SIG-M5 (cell line): Measurements from ENCODE around the gene FAM219B.
"Not testable (repeated sequence)": the region's sequence is repeated elsewhere in the genome, so short reads cannot be mapped to it uniquely, and the experiment has no call there.

ENCODE experiments used
- DNase-seq: peaks from one replicate; lab custom pipeline; 2025; lab: John Stamatoyannopoulos, UW

Gene FAM219B

GRCh38 chr15:74903676-74904075 lies 3.0 kb downstream of the FAM219B start:
- DNase-seq = no peak

GRCh38 chr15:74902295-74903075 lies 4.2 kb downstream of the FAM219B start:
- no peak for DNase-seq

GRCh38 chr15:74901612-74902063 lies 5.0 kb downstream of the FAM219B start:
- no peak for DNase-seq

- DNase-seq = no peak
These were observed 9.3 kb downstream of the FAM219B start for GRCh38 chr15:74897300-74897701.

- no peak for DNase-seq
These were observed 10.3 kb downstream of the FAM219B start for GRCh38 chr15:74896316-74896715.

- no peak for DNase-seq
These were observed 10.8 kb downstream of the FAM219B start for GRCh38 chr15:74895830-74896229.

GRCh38 chr15:74894383-74894782 lies 12.3 kb downstream of the FAM219B start:
- not testable (repeated sequence) for DNase-seq

- no peak for DNase-seq
These were observed 13.0 kb downstream of the FAM219B start for GRCh38 chr15:74893627-74894026.

GRCh38 chr15:74892931-74893330 lies 13.7 kb downstream of the FAM219B start:
- DNase-seq = no peak

GRCh38 chr15:74892313-74892712 lies 14.3 kb downstream of the FAM219B start:
- no peak for DNase-seq

- DNase-seq = no peak
These were observed 15.2 kb downstream of the FAM219B start for GRCh38 chr15:74891469-74891868.

- no peak for DNase-seq
These were observed 16.0 kb downstream of the FAM219B start for GRCh38 chr15:74890665-74890960.

- DNase-seq = peak; percentile 24
These were observed 16.6 kb downstream of the FAM219B start, which contains the start of gene MPI for GRCh38 chr15:74889883-74890664. TSS of gene MPI (plus strand) at chr15:74890042. CDS start at chr15:74890074, 32 bp downstream.

- DNase-seq = no peak
These were observed 17.2 kb downstream of the FAM219B start for GRCh38 chr15:74889390-74889882.

- no peak for DNase-seq
These were observed 17.9 kb downstream of the FAM219B start for GRCh38 chr15:74888716-74889115.

GRCh38 chr15:74887537-74888193 lies 19.0 kb downstream of the FAM219B start:
- not testable (repeated sequence) for DNase-seq

- DNase-seq = no peak
These were observed 21.2 kb downstream of the FAM219B start for GRCh38 chr15:74885461-74885860.

- no peak for DNase-seq
These were observed 22.0 kb downstream of the FAM219B start for GRCh38 chr15:74884428-74885223.

GRCh38 chr15:74882528-74882927 lies 24.1 kb downstream of the FAM219B start:
- DNase-seq = no peak

- DNase-seq = no peak
These were observed 28.4 kb downstream of the FAM219B start for GRCh38 chr15:74878273-74878672.

- DNase-seq = no peak
These were observed 32.8 kb downstream of the FAM219B start for GRCh38 chr15:74873756-74874424.
